MM.1S (cell line): Measurements from ENCODE around the gene TRAPPC6A.

Experiments used
- DNase-seq: peaks from one replicate; pipeline ENCODE4 v3.0.0-alpha.2; 2015
- H2AFZ ChIP-seq: fragments of 300-600 bp; sonication (generic); 2 replicates; pipeline ENCODE4 v1.6.0; 2016; ENCODE audit warnings: antibody characterized with exemption, low read length
- H3F3A ChIP-seq: fragments of 300-600 bp; sonication (generic); 2 replicates; pipeline ENCODE4 v1.6.1; 2016; ENCODE audit warnings: mild to moderate bottlenecking, antibody characterized with exemption, low read length, moderate library complexity, mixed read lengths; ENCODE audit not compliant: insufficient read depth
- H3K27ac ChIP-seq: fragments of 300-600 bp; sonication (generic); 2 replicates; pipeline ENCODE4 v1.5.1; 2016; ENCODE audit warnings: mild to moderate bottlenecking, low read length
- H3K27me3 ChIP-seq: fragments of 300-600 bp; sonication (generic); replicated peaks from 2 replicates; pipeline ENCODE4 v1.6.0; 2016; ENCODE audit warnings: low read length; ENCODE audit not compliant: insufficient read depth
- H3K36me3 ChIP-seq: fragments of 300-600 bp; sonication (generic); replicated peaks from 2 replicates; pipeline ENCODE4 v1.6.1; 2016; ENCODE audit warnings: mild to moderate bottlenecking, low read length, mixed read lengths; ENCODE audit not compliant: insufficient read depth
- H3K4me1 ChIP-seq: fragments of 300-600 bp; sonication (generic); 2 replicates; pipeline ENCODE4 v1.6.1; 2016; ENCODE audit warnings: low read length, mixed read lengths
- H3K4me2 ChIP-seq: fragments of 300-600 bp; sonication (generic); 2 replicates; pipeline ENCODE4 v1.6.0; 2016; ENCODE audit warnings: low read depth, low read length
- H3K4me3 ChIP-seq: fragments of 300-600 bp; sonication (generic); 2 replicates; pipeline ENCODE4 v1.5.1; 2016; ENCODE audit warnings: low read length, mixed read lengths
- H3K79me2 ChIP-seq: fragments of 300-600 bp; sonication (generic); 2 replicates; pipeline ENCODE4 v1.6.1; 2016; ENCODE audit warnings: mixed run types, low read length, mixed read lengths
- H3K9ac ChIP-seq: fragments of 300-600 bp; sonication (generic); 2 replicates; pipeline ENCODE4 v1.6.1; 2016; ENCODE audit warnings: low read length, mixed read lengths
- H3K9me2 ChIP-seq: fragments of 300-600 bp; sonication (generic); replicated peaks from 2 replicates; pipeline ENCODE4 v1.6.1; 2016; ENCODE audit warnings: mild to moderate bottlenecking, low read length, mixed read lengths; ENCODE audit not compliant: insufficient read depth
- H3K9me3 ChIP-seq: fragments of 300-600 bp; sonication (generic); replicated peaks from 2 replicates; pipeline ENCODE4 v1.6.1; 2016; ENCODE audit warnings: mild to moderate bottlenecking, low read length, mixed read lengths; ENCODE audit not compliant: insufficient read depth
- H4K20me1 ChIP-seq: fragments of 300-600 bp; sonication (generic); 2 replicates; pipeline ENCODE4 v1.6.1; 2016; ENCODE audit warnings: mild to moderate bottlenecking, low read length, moderate library complexity, mixed read lengths; ENCODE audit not compliant: insufficient read depth
- CTCF ChIP-seq: fragments of 300-600 bp; sonication (generic); IDR thresholded peaks from 2 replicates; pipeline ENCODE4 v1.5.1; 2016; ENCODE audit warnings: antibody characterized with exemption, low read length, mixed read lengths
- EZH2 ChIP-seq: fragments of 300-600 bp; sonication (generic); optimal IDR thresholded peaks from 2 replicates; pipeline ENCODE3; 2017; ENCODE audit warnings: low read depth, mild to moderate bottlenecking, antibody characterized with exemption, low read length, mixed read lengths
- EZH2phosphoT487 ChIP-seq: fragments of 300-600 bp; sonication (generic); IDR thresholded peaks from 2 replicates; pipeline ENCODE4 v1.6.1; 2018; ENCODE audit warnings: antibody characterized with exemption, low read length

Gene TRAPPC6A

GRCh38 chr19:45125360-45125759 lies 52.7 kb downstream of the TRAPPC6A start:
- Histone ChIP-seq H3K4me3 (no peak overlapping the region), H3K79me2 (peaks cover 96% of the 10 kb centered on the region), H3K9me3 (no peaks in the 10 kb centered on the region), H3F3A (no peaks in the 10 kb centered on the region), H3K4me1 (peaks cover 7% of the 10 kb centered on the region), H4K20me1 (no peaks in the 10 kb centered on the region), H3K27ac (no peak overlapping the region), H3K27me3 (no peaks in the 10 kb centered on the region), H3K36me3 (no peaks in the 10 kb centered on the region), H3K9ac (no peak overlapping the region), H3K4me2 (no peak overlapping the region), H3K9me2 (no peaks in the 10 kb centered on the region), H2AFZ (no peak overlapping the region)
- TF ChIP-seq EZH2phosphoT487 (no peak), EZH2 (no peak), CTCF (no peak)
- DNase-seq, result no peak

- H3K4me3 ChIP-seq, result no peak overlapping the region
- TF ChIP-seq CTCF (no peak), EZH2 (no peak)
- no peaks in the 10 kb centered on the region for H3K9me2 ChIP-seq
- H2AFZ ChIP-seq, result no peak overlapping the region
- peaks cover 95% of the 10 kb centered on the region for H3K79me2 ChIP-seq
- H3K9me3 ChIP-seq, result no peaks in the 10 kb centered on the region
- H3F3A ChIP-seq, result peaks cover 7% of the 10 kb centered on the region
- H3K4me1 ChIP-seq, result peaks cover 13% of the 10 kb centered on the region
- H3K36me3 ChIP-seq, result no peaks in the 10 kb centered on the region
- H4K20me1 ChIP-seq, result no peaks in the 10 kb centered on the region
- no peaks in the 10 kb centered on the region for H3K27me3 ChIP-seq
- H3K27ac ChIP-seq, result no peak overlapping the region
- no peak for DNase-seq
- no peak overlapping the region for H3K9ac ChIP-seq
- H3K4me2 ChIP-seq, result no peak overlapping the region
Observed at GRCh38 chr19:45124021-45124420, 54.0 kb downstream of the TRAPPC6A start.

GRCh38 chr19:45123440-45123850 lies 54.6 kb downstream of the TRAPPC6A start:
- no peak overlapping the region for H3K4me3 ChIP-seq
- no peaks in the 10 kb centered on the region for H3K36me3 ChIP-seq
- no peak overlapping the region for H3K4me2 ChIP-seq
- no peak overlapping the region for H3K9ac ChIP-seq
- H4K20me1 ChIP-seq, result no peaks in the 10 kb centered on the region
- TF ChIP-seq CTCF (no peak), EZH2phosphoT487 (no peak), EZH2 (no peak)
- H3K4me1 ChIP-seq, result peaks cover 15% of the 10 kb centered on the region
- H2AFZ ChIP-seq, result no peak overlapping the region
- H3K27ac ChIP-seq, result no peak overlapping the region
- no peak for DNase-seq
- no peaks in the 10 kb centered on the region for H3K9me3 ChIP-seq
- peaks cover 10% of the 10 kb centered on the region for H3F3A ChIP-seq
- peaks cover 90% of the 10 kb centered on the region for H3K79me2 ChIP-seq
- H3K27me3 ChIP-seq, result no peaks in the 10 kb centered on the region
- H3K9me2 ChIP-seq, result no peaks in the 10 kb centered on the region
